Left lung (tissue), 10 donors: ENCODE results near the gene TNRC6A. TPM values are rescaled to one million over a fixed set of nuclear protein-coding genes. Genes with fewer than 3 reads are reported as not detected.
A peak's percentile ranks its signal among the peaks of the same experiment; 100 is the strongest.
"Not testable (repeated sequence)": the region's sequence is repeated elsewhere in the genome, so short reads cannot be mapped to it uniquely, and the experiment has no call there.

Experiments used
- ATAC-seq: fragments of 200-7000 bp; cut with Tn5 transposase; one replicate; pipeline ENCODE4 v1.9.1; 2020; ENCODE audit warnings: moderate library complexity
- DNase-seq, 4 donors: peaks; one replicate each; pipeline ENCODE4 v3.0.0-alpha.2; 2013 to 2020
- H3K27ac ChIP-seq, 2 donors: fragments of 200-600 bp; sonication (generic) in 1 of 2; one replicate each; pipeline versions ENCODE4 v1.5.0 to v1.8.0; 2020 to 2021
- H3K27me3 ChIP-seq, 2 donors: fragments of 200-600 bp; sonication (generic) in 1 of 2; one replicate each; pipeline versions ENCODE4 v1.5.0 to v1.8.0; 2020 to 2021
- H3K36me3 ChIP-seq, 2 donors: fragments of 200-600 bp; sonication (generic) in 1 of 2; one replicate each; pipeline versions ENCODE4 v1.5.0 to v1.8.0; 2020 to 2021
- H3K4me1 ChIP-seq, 2 donors: fragments of 200-600 bp; one replicate each; pipeline ENCODE4 v1.8.0; 2021
- H3K4me3 ChIP-seq, 2 donors: fragments of 200-600 bp; sonication (generic) in 1 of 2; one replicate each; pipeline versions ENCODE4 v1.5.0 to v1.8.0; 2020 to 2021; ENCODE audit warnings: mild to moderate bottlenecking in 1 of 2
- H3K9me3 ChIP-seq, 2 donors: fragments of 200-600 bp; sonication (generic) in 1 of 2; one replicate each; pipeline versions ENCODE4 v1.5.0 to v1.8.0; 2020 to 2021
- intact Hi-C, 2 donors: fragments of 100-400 bp; cut with DNase I; formaldehyde crosslinking; loops; one replicate each; pipeline versions ENCODE4 v1.11.2 to v1.14.2; 2022
- polyA plus RNA-seq, 6 donors: library from polyadenylated mRNA; unstranded; fragments of 120-200 nt; gene quantifications; one replicate each; pipeline ENCODE4 v1.2.1, GENCODE V29; 2013; ENCODE audit not compliant: insufficient read length in 6 of 6
- total RNA-seq, 2 donors: library from RNA; stranded (reverse); fragmentation: NEBNext Ultra II Directional; extraction: Animal tissue kit (Norgen Biotek cat#: 25700); gene quantifications; one replicate each; pipeline ENCODE4 v1.2.1, GENCODE V29; 2021
- TF ChIP-seq, protein P1 (sequence below), 2 donors: fragments of 200-600 bp; sonication (generic) in 1 of 2; IDR thresholded peaks; one replicate each; pipeline versions ENCODE4 v1.5.0 to v1.8.0; 2021; ENCODE audit warnings: antibody characterized with exemption in 2 of 2
- donor health status: DM: no; HTN: yes; CAD: no.
- donor health status: DM: no; HTN: no; CAD: no.

Gene TNRC6A
- total and polyA plus RNA-seq, 8 donors = 34.0 to 81.2 (median 72.7) TPM

DNA sequence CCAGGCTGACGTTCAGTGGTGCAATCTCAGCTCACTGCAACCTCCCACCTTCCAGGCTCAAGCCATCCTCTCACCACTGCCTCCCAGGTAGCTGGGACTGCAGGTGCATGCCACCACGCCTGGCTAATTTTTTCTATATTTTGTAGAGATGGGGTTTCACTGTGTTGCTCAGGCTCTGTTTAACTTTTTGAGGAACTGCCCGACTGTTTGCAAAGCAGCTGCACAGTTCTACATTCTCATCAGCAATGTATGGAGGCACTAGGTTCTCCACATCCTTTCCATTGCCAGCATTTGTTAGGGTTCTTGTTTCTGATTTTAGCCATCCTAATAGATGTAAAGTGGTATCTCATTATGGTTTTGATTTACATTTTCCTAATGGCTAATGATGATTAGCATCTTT is 9.4 kb downstream of the TNRC6A start:
- DNase-seq = peak in 1 of 4 donors; percentile 13
- intact Hi-C loops = no loop called here
- Histone ChIP-seq H3K27me3 (no peaks in the 10 kb centered on the region), H3K9me3 (no peaks in the 10 kb centered on the region), H3K4me1 (peaks cover 19 to 84% of the 10 kb centered on the region in 2 donors), H3K4me3 (no peak overlapping the region), H3K36me3 (peaks cover 0 to 2% of the 10 kb centered on the region in 2 donors), H3K27ac (no peak overlapping the region)
- TF ChIP-seq, protein P1, sequence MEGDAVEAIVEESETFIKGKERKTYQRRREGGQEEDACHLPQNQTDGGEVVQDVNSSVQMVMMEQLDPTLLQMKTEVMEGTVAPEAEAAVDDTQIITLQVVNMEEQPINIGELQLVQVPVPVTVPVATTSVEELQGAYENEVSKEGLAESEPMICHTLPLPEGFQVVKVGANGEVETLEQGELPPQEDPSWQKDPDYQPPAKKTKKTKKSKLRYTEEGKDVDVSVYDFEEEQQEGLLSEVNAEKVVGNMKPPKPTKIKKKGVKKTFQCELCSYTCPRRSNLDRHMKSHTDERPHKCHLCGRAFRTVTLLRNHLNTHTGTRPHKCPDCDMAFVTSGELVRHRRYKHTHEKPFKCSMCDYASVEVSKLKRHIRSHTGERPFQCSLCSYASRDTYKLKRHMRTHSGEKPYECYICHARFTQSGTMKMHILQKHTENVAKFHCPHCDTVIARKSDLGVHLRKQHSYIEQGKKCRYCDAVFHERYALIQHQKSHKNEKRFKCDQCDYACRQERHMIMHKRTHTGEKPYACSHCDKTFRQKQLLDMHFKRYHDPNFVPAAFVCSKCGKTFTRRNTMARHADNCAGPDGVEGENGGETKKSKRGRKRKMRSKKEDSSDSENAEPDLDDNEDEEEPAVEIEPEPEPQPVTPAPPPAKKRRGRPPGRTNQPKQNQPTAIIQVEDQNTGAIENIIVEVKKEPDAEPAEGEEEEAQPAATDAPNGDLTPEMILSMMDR (IDR thresholded peaks at IDR 0.05) = no peak
- ATAC-seq = no peak

DNA sequence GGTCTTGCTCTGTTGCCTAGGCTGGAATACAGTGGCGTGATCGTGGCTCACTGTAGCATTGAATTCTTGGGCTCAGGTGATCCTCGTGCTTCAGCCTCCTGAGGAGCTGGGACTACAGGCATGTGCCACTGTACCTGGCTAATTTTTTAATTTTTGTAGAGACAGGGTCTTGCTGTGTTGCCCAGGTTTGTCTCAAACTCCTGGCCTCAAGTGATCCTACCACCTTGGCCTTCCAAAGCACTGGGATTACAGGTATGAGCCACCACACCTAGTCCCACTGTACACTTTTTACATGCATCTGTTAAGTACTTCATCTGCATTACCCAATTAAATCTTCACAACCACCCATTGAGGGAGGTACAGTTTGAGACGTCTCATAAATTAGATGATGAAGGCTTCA is 12.4 kb downstream of the TNRC6A start:
- Histone ChIP-seq H3K4me1 (peaks cover 4 to 86% of the 10 kb centered on the region in 2 donors), H3K36me3 (no peaks in the 10 kb centered on the region), H3K9me3 (no peaks in the 10 kb centered on the region), H3K4me3 (no peak overlapping the region), H3K27me3 (no peaks in the 10 kb centered on the region), H3K27ac (no peak overlapping the region)
- no peak for DNase-seq
- TF ChIP-seq, protein P1 (IDR thresholded peaks at IDR 0.05) = no peak
- intact Hi-C loops = no loop called here
- ATAC-seq = no peak

DNA sequence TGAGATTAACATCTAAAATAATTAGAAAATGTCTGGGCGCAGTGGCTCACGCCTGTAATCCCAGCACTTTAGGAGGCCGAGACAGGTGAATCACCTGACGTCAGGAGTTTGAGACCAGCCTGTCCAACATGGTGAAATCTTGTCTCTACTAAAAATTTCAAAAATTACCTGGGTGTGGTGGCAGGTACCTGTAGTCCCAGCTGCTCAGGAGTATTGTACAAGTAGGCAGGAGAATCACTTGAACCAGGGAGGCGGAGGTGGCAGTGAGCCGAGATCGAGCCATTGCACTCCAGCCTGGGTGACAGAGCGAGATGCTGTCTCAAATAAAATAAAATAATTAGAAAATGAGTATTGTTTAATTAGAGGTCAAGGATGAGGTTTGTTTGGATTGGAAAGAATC is 13.2 kb downstream of the TNRC6A start:
- H3K9me3 ChIP-seq, H3K27ac ChIP-seq, H3K4me3 ChIP-seq, H3K27me3 ChIP-seq, DNase-seq, intact Hi-C loops, H3K36me3 ChIP-seq: not testable (repeated sequence)
- peaks cover 3 to 85% of the 10 kb centered on the region in 2 donors for H3K4me1 ChIP-seq
- ATAC-seq = peak; percentile 80

DNA sequence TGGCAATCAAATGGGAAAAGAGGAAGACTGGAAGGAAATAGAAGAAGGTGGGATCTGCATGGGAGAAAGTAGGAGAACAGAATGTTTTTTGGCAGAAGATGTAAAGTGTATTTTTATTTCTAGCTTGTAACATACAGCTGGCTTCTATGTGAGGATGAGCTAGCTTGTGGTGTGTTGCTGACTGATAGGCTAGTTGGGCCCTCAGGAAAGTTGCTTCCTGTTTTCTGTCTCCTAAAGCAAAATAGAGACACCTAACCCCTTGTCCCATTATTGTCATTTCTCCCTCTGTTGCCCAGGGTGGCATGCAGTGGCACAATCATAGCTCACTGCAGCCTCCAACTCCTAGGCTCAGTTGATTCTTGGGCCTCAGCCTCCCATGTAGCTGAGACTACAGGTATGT is 15.9 kb downstream of the TNRC6A start:
- Histone ChIP-seq H3K9me3 (no peaks in the 10 kb centered on the region), H3K4me3 (no peak overlapping the region), H3K27me3 (no peaks in the 10 kb centered on the region), H3K4me1 (peaks cover 16 to 83% of the 10 kb centered on the region in 2 donors), H3K36me3 (no peaks in the 10 kb centered on the region), H3K27ac (no peak overlapping the region)
- ATAC-seq (no peak), DNase-seq (no peak)
- intact Hi-C loops = no loop called here
- TF ChIP-seq, protein P1 (IDR thresholded peaks at IDR 0.05) = no peak

DNA sequence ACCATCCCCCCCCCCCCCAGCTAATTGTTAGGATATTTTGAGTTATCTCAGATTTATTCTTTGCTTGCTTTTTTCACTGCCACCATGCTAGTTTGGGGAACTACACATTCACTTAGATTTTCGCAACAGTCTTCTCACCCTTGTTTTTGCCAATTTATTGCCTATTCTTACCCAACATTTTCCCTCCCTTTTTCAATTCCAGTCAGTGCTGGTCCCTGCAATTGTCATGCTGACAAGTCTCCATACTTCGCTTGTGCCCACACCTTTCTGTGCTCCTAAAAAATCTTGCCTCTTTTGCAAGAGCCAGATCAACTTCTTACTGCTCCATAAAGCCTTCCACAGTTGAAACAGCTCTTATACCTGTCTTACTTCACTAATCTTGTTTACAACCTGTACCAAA is 16.3 kb downstream of the TNRC6A start:
- ATAC-seq (no peak), DNase-seq (no peak)
- intact Hi-C loops = no loop called here
- H3K27me3 ChIP-seq = no peaks in the 10 kb centered on the region
- H3K9me3 ChIP-seq = no peaks in the 10 kb centered on the region
- no peak overlapping the region for H3K4me3 ChIP-seq
- no peak overlapping the region for H3K27ac ChIP-seq
- no peaks in the 10 kb centered on the region for H3K36me3 ChIP-seq
- TF ChIP-seq, protein P1 (IDR thresholded peaks at IDR 0.05) = no peak
- peaks cover 16 to 81% of the 10 kb centered on the region in 2 donors for H3K4me1 ChIP-seq

DNA sequence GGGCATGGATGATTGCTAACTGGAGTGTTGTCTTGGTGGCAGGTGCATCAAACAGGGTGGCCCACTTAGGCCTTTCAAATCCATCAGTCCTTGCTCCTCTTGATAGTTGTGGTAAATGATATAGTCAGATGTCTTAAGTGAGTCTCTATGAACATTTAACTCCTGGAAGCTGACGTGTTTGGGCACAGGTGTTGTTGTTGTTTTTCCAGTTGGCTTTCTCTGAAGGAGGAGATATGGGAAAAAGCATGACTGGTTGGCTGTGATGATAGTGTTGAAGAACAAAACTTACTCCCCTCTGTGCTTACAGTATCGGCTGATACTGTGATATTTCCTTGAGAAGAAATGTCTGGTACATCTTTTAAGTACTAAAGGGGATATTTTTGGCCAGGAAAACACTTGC is 18.0 kb downstream of the TNRC6A start:
- ATAC-seq (no peak), DNase-seq (no peak)
- TF ChIP-seq, protein P1 (IDR thresholded peaks at IDR 0.05) = no peak
- no peak overlapping the region for H3K4me3 ChIP-seq
- peaks cover 16 to 70% of the 10 kb centered on the region in 2 donors for H3K4me1 ChIP-seq
- peak overlapping the region in 1 of 2 donors; percentile 39 for H3K27ac ChIP-seq
- H3K9me3 ChIP-seq = no peaks in the 10 kb centered on the region
- no peaks in the 10 kb centered on the region for H3K36me3 ChIP-seq
- intact Hi-C loops = no loop called here
- H3K27me3 ChIP-seq = no peaks in the 10 kb centered on the region
